ENCODE results near the gene B3GAT1. TPM values are rescaled to one million over a fixed set of nuclear protein-coding genes. Genes with fewer than 3 reads are reported as not detected.

B3GAT1 gene
- total RNA-seq, 2 donors from 2014 or later = 20.6 to 29.5 TPM

DNA sequence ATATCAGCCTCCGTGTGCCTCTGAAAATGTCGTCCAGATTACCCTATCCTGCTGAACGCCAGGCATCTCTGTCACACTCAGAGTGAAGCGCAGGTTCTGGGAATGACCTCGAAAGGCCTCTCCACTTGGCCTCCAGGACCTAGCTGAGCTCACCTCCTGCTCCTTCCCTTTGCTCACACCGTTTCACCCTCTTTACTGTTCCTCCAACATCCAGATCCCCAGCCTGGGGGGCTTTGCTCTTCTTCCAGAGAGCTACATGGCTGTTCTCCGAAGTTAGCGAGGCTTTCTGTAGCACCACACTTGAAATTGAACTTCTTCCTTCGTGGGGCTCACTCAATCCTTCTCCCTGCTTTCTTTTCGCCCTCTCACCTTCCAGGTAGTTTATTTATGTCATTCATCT, 52.4 kb downstream of the B3GAT1 start:
- Histone ChIP-seq H3K27me3 (ENCODE audit: control insufficient read depth, insufficient read depth, low read length, poor library complexity, severe bottlenecking) (no peaks in the 10 kb centered on the region), H3K9me3 (ENCODE audit: control insufficient read depth, low read length) (no peaks in the 10 kb centered on the region), H3K27ac (ENCODE audit: low read depth, low read length) (no peak overlapping the region), H3K9ac (ENCODE audit: extremely low read depth, low read length, poor library complexity, severe bottlenecking) (no peak overlapping the region), H3K36me3 (ENCODE audit: control insufficient read depth, insufficient read depth, low read length) (no peaks in the 10 kb centered on the region), H3K4me1 (ENCODE audit: control insufficient read depth, insufficient read depth, low read length) (no peaks in the 10 kb centered on the region), H3K4me3 (ENCODE audit: low read length) (no peak overlapping the region)
- Mint-ChIP-seq H3K36me3 (ENCODE audit: low read depth) (no peaks in the 10 kb centered on the region), H3K9me3 (no peaks in the 10 kb centered on the region), H3K4me3 (no peak overlapping the region), H3K4me1 (peaks cover 1% of the 10 kb centered on the region), H3K27ac (no peak overlapping the region), H3K27me3 (ENCODE audit: insufficient read depth) (peaks cover 6% of the 10 kb centered on the region)
- TF ChIP-seq, protein P1, sequence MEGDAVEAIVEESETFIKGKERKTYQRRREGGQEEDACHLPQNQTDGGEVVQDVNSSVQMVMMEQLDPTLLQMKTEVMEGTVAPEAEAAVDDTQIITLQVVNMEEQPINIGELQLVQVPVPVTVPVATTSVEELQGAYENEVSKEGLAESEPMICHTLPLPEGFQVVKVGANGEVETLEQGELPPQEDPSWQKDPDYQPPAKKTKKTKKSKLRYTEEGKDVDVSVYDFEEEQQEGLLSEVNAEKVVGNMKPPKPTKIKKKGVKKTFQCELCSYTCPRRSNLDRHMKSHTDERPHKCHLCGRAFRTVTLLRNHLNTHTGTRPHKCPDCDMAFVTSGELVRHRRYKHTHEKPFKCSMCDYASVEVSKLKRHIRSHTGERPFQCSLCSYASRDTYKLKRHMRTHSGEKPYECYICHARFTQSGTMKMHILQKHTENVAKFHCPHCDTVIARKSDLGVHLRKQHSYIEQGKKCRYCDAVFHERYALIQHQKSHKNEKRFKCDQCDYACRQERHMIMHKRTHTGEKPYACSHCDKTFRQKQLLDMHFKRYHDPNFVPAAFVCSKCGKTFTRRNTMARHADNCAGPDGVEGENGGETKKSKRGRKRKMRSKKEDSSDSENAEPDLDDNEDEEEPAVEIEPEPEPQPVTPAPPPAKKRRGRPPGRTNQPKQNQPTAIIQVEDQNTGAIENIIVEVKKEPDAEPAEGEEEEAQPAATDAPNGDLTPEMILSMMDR (conservative IDR thresholded peaks at IDR 0.05) = no peak
- 92 to 95% methylated on average over 10 of the region's 10 CpGs for WGBS, 2 experiments (ENCODE audit: insufficient coverage in 1 of 2, insufficient read length in 1 of 2)
- no peak for DNase-seq

DNA sequence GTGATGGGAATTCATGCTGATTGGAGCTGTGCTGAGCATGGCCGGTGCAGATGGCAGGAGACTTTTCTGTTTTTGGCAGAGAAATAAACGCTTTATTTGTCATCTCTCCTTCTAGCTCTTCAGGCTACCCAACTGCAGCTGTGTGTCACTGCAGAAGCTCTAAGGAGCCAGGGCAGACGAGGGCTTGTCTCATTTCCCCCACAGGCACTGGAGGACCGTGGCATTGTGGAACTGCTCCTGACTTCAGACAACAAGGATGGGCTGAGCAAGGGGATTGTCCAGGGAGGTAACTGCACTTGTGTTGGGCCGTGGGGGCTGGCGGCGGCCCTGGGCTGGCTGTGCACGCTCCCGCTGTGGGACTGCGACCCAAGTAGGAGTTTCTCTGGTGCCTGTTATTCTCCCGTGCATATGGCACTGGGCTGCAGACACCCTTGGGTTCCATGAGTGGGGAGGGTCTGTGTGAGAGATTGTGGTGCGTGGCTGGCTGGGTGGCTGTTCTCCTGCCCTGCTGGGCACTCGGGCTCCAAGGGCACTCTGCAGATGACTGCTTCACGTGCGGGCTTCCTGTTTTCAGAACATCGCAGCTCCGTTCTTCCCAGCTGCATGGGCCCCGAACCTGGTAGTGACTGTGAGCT, 53.1 kb downstream of the B3GAT1 start:
- Mint-ChIP-seq H3K27ac (no peak overlapping the region), H3K9me3 (no peaks in the 10 kb centered on the region), H3K4me1 (peaks cover 1% of the 10 kb centered on the region), H3K4me3 (no peak overlapping the region), H3K36me3 (ENCODE audit: low read depth) (no peaks in the 10 kb centered on the region), H3K27me3 (ENCODE audit: insufficient read depth) (peaks cover 6% of the 10 kb centered on the region)
- Histone ChIP-seq H3K4me1 (ENCODE audit: control insufficient read depth, insufficient read depth, low read length) (no peaks in the 10 kb centered on the region), H3K9ac (ENCODE audit: extremely low read depth, low read length, poor library complexity, severe bottlenecking) (no peak overlapping the region), H3K27me3 (ENCODE audit: control insufficient read depth, insufficient read depth, low read length, poor library complexity, severe bottlenecking) (no peaks in the 10 kb centered on the region), H3K4me3 (ENCODE audit: low read length) (no peak overlapping the region), H3K9me3 (ENCODE audit: control insufficient read depth, low read length) (no peaks in the 10 kb centered on the region), H3K27ac (ENCODE audit: low read depth, low read length) (no peak overlapping the region), H3K36me3 (ENCODE audit: control insufficient read depth, insufficient read depth, low read length) (no peaks in the 10 kb centered on the region)
- 88 to 91% methylated on average over 6 to 18 of the region's 18 CpGs for WGBS, 2 experiments (ENCODE audit: insufficient coverage in 1 of 2, insufficient read length in 1 of 2)
- DNase-seq = peak; percentile 32
- TF ChIP-seq, protein P1 (conservative IDR thresholded peaks at IDR 0.05) = no peak

DNA sequence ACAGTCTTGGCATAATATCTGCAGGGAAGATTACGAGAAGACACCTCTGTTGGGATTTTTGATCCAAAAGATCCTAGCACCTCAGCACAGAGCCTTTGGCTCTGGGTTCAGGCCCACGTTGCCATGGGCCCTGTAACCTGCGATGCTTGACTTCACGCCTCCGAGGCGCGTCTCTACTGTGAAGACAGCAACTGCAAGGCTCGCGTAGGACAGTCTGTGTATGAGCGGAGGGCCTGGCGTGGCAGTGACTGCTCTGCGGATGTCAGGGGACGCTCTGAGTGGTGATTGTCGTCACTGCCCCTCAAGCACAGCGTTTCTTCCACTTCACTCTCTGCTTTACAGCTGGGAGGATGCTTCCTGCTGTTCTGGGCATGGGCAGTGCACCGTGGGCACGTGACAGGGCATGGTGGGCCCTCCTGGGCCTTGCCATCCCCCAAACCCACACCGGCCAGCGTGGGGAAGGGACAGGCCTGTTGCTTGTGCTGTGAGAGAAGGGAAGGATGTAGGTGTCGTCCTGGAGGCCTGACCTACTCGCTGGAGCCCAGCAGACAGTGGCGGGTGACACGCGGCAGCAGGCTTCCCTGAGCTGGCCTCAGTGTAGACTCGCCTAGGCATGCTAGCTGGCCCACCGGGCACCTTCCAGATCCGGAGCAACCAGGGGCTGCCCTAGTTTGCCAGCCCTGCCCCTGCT, 53.7 kb downstream of the B3GAT1 start:
- 94 to 96% methylated on average over 18 to 27 of the region's 27 CpGs for WGBS, 2 experiments (ENCODE audit: insufficient coverage in 1 of 2, insufficient read length in 1 of 2)
- Mint-ChIP-seq H3K27ac (no peak overlapping the region), H3K27me3 (ENCODE audit: insufficient read depth) (peaks cover 6% of the 10 kb centered on the region), H3K9me3 (peaks cover 1% of the 10 kb centered on the region), H3K4me1 (peaks cover 1% of the 10 kb centered on the region), H3K36me3 (ENCODE audit: low read depth) (peaks cover 2% of the 10 kb centered on the region), H3K4me3 (no peak overlapping the region)
- Histone ChIP-seq H3K4me3 (ENCODE audit: low read length) (no peak overlapping the region), H3K4me1 (ENCODE audit: control insufficient read depth, insufficient read depth, low read length) (no peaks in the 10 kb centered on the region), H3K9me3 (ENCODE audit: control insufficient read depth, low read length) (no peaks in the 10 kb centered on the region), H3K27me3 (ENCODE audit: control insufficient read depth, insufficient read depth, low read length, poor library complexity, severe bottlenecking) (no peaks in the 10 kb centered on the region), H3K27ac (ENCODE audit: low read depth, low read length) (no peak overlapping the region), H3K9ac (ENCODE audit: extremely low read depth, low read length, poor library complexity, severe bottlenecking) (no peak overlapping the region), H3K36me3 (ENCODE audit: control insufficient read depth, insufficient read depth, low read length) (no peaks in the 10 kb centered on the region)
- TF ChIP-seq, protein P1 (conservative IDR thresholded peaks at IDR 0.05) = no peak
- peak; percentile 47 for DNase-seq

Measured in endodermal cell (in vitro differentiated cells).